HG03280 (cell line): ENCODE data around the gene LRRC26.

ENCODE experiments used
- ATAC-seq: cut with Tn5 transposase; IDR thresholded peaks from one replicate; pipeline ENCODE4 v1.9.1; 2021; ENCODE audit warnings: mild to moderate bottlenecking, moderate library complexity; ENCODE audit not compliant: unreplicated experiment

LRRC26 gene

DNA sequence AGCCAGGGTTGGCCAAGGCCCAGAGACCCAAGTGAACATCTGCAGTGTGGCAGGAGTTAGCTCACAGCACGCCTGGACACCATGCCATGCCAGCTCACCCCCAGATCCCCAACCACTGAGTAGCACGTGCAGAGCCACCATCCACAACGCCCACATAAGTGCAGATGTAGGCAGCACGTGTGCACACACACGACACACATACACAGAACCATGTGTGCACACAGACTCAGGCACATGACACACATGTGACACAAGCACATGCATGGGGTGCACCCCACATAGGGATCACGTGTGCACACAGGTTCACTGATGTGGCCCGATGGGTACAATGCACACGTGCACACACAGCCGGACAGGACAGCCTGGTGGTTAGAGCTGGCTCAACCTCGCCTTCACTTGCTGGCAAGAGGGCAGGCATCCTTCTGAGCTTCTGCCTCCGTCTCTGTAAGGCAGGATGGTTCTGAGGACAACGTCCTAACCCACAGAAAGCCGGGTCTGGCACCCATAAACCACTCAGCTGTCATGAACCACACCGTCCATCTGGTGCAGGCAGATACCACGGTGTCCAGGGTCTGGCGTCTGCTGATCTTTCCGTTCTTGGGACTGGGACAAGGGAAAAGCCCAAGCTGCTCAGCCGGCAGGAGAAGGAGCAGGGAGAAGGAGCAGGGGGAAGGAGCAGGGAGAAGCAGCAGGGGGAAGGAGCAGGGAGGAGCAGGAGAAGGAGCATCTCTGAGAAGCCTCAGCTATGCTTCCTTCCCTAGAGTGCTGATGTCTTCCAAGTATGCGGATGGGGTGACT, 12.0 kb downstream of the LRRC26 start:
- no peak for ATAC-seq

DNA sequence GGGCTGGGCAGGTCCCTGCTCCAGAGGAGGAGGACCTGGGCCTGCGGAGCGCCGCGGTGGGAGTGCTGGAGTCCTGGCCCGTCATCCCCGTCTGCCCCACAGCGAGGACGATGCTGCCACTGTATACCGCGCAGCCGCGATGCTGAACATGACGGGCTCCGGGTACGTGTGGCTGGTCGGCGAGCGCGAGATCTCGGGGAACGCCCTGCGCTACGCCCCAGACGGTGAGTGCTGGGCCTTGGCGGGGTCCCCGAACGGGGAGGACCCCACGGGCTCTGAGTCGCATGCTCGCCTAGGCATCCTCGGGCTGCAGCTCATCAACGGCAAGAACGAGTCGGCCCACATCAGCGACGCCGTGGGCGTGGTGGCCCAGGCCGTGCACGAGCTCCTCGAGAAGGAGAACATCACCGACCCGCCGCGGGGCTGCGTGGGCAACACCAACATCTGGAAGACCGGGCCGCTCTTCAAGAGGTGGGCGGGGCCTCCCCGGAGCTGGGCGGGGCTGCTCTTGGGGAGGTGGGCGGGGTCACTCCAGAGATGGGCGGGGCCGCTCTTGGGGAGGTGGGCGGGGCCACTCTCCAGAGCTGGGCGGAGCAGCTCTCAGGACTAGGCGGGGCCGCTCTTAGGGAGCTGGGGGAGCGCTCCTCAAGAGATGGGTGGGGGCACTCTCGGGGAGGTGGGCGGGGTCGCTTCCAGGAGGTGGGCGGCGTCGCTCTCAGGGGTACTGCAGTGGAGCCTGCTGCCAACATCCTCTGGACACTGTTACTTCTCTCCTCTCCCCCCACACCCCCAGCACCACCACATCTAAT, 13.1 kb downstream of the LRRC26 start:
- ATAC-seq: peak; percentile 40

DNA sequence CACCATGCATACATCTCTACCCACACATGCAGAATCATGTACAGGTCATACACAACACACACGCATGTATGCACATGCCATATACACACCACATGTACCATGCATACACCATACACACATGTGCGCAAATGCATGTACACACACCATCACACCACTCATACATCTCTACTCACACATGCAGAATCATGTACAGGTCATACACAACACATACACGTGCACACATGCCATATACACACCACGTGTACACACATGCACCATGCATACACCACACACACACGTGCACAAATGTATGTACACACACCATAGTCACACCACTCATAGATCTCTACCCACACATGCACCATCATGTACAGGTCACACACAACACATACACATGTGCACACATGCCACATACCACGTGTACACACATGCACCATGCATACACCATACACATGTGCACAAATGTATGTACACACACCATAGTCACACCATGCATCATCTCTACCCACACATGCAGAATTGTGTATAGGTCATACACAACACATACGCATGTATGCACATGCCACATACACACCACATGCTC, 16.9 kb downstream of the LRRC26 start:
- no peak for ATAC-seq

DNA sequence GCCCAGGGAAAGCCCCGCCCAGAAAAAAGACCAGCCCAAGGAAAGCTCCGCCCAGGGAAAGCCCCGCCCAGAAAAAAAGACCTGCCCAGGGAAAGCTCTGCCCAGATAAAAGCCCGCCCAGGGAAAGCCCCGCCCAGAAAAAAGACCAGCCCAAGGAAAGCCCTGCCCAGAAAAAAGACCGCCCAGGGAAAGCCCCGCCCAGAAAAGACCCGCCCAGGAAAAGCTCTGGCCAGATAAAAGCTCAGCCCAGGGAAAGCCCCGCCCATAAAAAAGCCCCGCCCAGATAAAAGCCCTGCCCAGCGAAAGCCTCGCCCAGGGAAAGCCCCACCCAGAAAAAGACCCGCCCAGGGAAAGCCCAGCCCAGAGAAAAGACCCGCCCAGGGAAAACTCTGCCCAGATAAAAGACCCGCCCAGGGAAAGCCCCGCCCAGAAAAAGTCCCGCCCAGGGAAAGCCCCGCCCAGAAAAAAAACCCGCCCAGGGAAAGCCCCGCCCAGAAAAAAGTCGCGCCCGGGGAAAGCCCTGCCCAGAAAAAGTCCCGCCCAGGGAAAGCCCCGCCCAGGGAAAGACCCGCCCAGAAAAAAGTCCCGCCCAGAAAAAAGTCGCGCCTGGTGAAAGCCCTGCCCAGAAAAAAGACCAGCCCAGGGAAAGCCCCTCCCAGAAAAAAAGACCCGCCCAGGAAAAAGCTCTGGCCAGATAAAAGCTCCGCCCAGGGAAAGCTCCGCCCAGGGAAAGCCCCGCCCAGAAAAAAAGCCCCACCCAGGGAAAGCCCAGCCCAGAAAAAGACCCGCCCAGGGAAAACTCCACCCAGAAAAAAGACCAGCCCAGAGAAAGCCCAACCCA, 19.0 kb downstream of the LRRC26 start:
- peak; percentile 43 for ATAC-seq

DNA sequence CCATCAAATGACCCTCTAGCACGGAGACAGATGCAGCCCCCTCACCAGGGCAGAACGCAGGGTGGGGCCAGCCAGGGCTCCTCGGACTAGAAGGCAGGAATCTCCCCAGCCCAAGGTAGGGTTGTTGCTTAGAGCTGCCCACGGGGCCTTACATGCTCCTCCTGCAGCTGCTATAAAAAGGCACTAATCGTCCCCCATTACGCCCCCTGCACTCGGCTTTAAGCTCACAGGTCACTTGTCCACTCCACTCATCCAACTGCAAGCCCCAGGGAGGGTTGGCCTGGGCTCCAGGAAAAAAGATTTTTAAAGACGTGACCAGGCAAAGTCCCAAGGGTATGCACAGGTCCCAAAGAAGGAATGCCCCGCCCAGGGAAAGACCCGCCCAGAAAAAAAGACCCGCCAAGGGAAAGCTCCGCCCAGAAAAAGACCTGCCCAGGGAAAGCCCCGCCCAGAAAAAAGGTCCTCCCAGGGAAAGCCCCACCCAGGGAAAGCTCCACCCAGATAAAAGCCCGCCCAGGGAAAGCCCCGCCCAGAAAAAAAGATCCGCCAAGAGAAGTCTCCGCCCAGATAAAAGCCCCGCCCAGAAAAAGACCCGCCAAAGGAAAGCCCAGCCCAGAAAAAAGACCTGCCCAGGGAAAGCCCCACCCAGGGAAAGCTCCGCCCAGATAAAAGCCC, 19.8 kb downstream of the LRRC26 start:
- ATAC-seq: peak; percentile 27

DNA sequence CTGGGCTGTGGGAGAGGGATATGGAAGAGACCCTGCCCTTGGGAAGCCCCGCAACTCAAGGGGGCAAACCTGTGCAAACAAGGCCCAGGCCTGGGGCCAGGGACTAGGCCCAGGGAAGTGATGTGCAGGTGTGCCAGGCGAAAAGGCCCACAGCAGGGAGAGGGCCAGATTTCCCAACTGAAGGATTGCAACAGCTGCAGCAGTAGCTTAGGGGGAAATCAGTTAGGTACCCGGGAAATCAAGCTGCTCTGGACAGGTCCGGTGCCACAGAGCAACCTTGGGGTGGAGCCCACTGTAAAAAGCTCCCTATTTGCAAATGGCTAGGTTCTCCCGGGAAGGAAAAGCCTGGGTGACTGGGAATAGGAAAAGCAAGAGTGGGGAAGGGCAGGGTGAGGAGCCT, 20.5 kb downstream of the LRRC26 start:
- no peak for ATAC-seq

DNA sequence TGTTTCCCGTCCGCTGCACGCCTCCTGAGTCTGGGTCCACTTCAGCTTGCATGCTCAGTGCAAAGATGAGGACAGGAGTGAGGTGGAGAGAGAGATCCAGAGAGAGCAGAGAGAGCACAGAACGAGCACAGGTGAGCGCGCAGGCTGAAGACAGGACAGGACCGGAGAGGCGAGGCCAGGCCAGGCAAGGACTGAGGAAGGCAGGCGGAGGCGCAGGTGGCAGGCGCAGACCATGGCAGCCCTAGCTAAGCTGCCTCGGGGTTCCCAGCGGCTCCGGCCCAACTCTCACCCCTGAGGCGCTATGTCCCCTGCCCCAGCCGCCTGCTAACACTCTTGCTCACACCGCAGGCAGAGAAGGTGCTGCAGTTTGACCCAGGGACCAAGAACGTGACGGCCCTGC, 21.2 kb downstream of the LRRC26 start:
- ATAC-seq: no peak

DNA sequence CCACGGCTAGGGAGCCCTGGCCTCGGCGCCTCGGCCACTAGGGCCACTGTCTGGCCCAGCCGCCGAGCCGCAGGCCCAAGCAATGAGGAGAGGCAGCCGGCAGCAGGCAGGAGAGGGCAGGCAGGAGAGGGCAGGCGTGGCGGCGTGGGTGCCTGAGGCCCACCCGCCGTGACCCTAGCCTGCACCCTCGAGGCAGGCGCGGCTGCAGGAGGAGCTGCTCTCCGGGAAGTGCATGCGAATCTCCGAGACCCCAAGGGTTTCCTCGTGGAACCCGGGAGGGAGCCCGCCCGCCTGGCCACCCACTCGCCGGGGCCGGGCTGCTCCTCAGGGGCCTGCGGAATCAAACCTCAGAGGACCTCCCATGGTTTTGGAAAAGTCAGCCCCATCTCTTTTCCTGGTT, 21.6 kb downstream of the LRRC26 start:
- ATAC-seq: no peak

DNA sequence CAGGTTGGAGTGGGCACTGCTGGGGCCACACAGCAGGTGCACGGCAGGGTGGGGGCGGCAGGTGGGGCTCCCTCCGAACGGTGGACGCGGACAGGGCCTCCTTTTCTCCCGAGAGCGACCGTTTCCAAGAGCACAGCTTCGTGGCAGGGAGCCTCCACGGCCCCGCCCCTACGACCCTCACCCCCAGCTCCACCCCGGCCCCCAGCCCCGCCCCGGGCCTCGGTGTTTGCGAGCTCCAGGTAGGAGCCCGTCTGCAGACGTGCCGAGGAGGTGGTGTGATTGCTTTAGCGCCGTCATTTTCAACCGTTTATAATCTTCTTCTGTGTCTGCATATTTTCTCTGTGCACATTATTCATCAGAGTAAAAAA, 22.1 kb downstream of the LRRC26 start:
- no peak for ATAC-seq

DNA sequence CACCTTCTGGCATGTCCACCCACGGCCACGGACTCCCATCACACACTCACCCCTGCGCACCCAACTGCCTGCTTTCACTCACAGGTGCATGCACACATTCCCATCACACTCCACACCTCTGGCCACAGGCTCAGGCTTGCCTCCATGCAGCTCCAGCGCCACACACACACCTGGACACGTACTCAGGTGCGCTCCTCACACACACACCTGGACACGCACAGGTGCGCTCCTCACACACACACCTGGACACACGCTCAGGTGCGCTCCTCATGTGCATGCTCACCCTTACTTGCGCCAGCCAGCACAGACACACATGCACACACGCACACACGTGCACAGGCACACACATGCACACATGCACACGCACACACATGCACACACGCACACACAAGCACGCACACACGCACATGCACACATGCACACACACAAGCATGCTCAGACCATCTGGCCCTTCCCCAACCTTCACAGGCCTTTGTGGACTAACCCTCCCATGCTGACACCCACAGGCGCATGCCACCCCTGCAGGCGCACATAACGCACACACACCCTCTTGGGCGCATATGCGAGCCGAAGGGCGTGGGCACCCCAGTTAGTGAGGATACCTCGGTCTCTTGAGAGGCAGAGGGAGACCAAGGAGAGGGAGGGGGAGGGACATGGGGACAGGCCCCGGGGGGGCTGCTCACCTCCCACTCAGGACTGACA, 22.6 kb downstream of the LRRC26 start:
- no peak for ATAC-seq

DNA sequence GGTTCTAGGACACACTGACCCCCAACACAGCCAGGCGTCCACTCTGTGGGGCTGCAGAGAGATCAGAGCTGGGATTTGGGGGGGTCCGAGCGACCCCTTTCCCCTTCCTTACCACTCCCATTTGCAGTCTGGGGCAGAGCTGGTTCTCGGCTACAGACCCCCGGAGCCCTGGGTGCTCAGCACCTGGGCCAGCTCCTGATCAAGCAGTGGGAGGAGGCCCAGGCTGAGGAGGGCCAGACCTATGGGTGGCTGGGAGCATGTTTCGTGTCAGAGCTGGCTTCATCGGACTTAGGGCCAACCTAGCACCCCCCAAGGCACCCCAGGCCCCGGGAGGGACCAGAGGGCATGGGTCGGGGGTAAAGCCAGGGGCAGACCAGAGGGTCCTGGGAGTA, 23.3 kb downstream of the LRRC26 start:
- no peak for ATAC-seq

DNA sequence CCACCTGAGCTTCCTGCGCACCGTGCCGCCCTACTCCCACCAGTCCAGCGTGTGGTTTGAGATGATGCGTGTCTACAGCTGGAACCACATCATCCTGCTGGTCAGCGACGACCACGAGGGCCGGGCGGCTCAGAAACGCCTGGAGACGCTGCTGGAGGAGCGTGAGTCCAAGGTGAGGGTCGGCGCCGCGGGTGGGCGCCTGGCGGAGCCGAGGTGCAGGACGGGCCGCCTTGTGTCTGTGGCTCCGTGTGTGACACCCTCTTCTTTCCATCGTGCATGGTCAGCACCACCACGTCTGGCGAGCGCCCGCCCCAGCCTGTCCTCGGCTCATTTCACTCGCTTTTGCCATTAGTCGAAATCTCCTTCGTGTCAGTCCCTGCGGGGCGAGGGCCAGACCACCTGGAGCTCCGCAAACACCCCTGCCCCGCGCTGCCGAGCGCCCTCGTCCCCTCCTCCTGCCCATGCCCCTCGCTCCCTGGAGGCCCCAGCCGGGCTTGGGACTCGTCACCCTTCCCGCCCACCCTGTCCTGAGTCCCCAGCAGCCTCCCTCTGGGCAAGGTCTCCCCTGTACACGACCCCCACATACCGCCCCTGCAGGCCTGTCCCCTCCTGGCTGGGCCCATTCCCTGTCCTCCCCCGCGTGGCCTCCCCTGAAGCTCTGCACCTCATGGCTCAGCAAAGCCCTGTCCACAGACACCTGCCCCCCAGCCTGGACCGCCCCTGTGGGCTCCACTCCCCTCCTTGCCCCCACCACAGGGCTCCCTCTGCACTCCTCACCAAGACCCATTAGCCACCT, 23.9 kb downstream of the LRRC26 start:
- no peak for ATAC-seq

DNA sequence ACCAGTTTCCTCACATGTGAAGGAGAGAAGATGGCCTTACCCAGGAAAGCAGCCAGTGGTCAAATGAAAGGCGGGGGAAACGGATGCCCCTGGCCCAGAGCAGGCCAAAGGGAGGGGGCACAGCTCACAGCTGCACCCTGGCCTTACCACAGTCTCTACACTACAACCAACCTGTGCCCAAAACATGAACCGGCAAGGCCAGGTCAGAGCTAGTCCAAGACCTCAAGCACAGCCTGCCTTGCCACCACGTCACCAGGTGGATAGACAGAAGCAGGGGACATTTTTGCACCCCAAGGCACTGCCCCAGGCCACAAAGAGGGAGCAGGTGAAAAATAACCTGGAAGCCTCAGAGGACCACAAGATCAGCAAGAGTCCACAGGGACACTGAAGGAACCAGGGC, 26.4 kb downstream of the LRRC26 start:
- no peak for ATAC-seq

DNA sequence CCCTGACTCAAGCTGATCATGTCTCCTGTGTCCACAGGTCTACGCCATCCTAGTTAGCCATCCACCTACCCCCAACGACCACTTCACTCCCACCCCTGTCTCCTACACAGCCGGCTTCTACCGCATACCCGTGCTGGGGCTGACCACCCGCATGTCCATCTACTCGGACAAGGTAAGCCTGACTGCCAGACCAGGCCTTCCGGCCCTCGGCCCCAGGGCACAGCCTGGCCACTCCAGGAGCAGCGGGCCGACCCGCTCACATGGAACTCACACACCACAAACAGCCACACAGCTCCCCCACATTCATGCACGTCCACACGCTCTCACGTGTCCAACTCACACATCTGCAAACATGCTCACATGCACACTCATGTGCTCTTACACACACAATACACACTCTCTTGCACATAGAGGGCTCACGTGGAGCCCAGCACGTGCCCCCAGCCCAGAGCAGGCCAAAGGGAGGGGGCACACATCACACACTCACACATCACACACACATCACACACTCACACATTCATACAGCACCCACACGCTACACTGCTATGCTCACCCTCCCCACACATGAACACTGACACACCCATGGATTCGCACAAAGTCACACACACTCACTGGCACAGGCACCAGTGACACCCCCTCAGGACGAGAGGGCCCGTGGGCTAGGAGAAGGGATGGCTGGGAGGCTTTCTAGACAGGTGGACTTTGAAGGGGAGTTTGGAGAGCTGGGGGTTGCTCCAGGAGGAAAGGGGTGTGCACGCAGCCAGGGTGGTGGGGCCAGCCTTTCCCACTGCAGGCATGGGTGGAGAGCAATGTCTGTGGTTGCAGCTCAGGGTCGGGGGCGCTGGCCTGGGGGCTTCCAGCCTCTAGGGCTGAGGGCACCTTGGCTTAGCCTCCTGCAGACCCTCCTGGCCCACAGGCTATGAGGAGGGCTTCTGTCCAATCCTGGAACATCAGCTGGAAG, 27.6 kb downstream of the LRRC26 start:
- ATAC-seq: no peak

DNA sequence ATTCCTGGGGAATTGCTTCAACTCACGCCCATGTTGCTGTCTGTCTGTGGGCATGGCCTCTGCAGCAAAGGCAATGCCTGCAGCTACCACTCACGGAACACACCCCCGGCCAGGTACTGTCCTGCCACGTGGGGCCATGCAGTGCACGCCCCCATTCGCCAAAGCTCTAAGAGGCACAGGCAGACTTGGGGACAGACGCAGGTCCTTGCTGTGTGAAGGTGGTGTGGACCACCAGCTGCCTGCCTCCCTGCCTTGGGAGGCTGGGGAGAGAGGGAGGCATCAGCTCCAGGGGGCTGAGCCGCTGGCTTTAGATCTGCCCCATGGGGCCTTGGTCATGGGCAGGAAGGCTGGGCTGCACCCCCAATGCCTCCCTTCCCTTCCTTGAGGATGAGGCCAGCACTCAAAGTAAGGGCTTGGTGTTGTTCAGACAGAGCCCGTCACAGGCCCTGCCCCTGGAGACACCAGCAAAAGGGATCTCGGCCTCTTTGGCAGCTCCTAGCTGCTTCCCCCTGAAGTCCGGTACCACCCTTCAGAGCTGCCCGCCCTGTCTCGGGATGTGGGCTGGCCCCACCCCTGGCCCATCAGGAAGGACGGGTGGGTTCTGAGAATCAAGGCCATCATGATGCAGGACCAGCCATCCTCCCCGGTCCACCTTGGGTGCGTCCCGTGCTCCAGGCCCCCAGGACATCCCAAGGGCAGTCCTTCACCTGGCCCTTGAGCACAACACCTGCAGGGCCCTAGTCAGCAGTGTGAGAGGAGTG, 28.6 kb downstream of the LRRC26 start:
- no peak for ATAC-seq

DNA sequence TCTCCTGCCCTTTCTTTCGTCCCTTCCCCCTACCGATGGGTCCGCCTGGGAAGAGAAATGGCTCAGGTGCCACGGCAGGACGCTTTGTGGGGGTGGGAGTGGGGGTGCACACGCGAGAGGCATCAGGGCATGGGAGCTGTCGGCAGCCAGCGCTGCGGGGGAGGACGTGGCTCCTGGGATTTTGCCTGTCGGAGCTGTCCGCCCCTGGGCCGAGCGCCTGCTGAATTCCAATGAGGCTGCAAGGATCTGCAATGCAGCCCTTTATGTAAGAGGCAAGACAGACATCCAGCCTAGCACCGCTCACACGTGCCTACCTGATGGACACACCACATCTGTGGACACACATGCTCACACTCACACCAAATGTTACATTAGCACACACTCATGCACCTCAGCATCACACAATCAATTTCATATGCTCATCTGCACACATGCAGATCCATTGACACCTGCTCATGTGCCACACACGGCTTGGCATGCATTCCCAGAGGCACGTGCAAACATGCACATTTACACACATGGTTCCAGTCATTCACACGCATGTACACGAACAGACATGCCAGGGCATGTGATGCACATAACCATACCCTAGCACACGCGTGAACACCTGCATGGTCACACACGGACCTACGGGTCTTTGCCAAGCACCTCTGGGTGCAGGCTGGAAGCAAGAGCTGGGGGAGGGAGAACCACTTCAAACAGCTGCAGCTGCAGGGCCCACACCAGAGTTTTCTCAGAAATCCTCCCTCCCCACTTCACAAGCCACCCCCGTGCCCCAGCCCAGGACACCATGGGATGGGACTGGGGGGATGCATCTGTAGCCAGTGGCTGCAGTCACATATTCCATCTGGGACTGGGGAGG, 29.5 kb downstream of the LRRC26 start:
- no peak for ATAC-seq
